HK-2 (cell line): ENCODE data around the gene SMPD1.
A peak's percentile ranks its signal among the peaks of the same experiment; 100 is the strongest.

Experiments used
- DNase-seq: peaks from one replicate; pipeline ENCODE4 v3.0.0-alpha.2; 2018; ENCODE audit not compliant: unreplicated experiment

Gene SMPD1

DNA sequence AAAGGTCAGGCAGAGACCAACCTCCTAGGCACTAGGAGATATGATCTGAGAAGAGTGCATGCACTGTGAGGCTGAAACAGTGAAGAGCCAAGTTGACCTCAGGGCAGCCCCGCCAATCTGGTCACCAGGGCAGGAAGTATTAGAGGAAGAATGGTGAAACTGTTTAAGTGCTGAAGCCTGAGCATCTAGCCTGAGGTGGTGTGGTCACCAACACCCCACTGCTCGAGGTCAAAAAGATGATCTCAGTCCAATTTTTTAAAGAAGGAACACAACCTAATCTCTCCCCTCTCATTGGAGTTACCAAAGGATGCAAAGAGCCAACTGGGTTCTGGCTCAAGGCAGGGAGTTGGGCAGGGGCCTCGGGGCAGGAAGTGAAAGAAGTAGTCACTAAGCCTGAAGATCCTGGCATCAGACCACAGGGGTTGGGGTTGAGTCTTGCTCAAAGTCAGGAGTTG is 24.6 kb downstream of the SMPD1 start:
- DNase-seq = no peak

DNA sequence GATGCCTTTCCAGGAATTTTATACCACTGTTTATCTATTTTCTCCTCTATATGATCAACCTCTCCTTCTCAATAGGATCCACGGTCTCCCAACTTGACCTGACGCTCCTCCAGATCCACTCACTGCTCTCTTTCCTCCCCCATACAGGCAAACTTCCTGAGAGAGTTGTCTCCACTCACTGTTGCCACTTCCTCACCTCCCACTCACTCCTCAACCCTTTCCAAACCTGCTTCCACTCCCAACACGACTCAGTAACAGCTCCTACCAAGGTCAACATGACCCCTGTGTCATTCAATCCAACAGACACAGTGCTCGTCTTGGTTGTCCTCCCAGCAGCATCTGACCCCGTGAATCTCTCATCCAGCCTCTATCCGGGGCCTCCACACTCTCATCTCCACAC is 25.5 kb downstream of the SMPD1 start:
- DNase-seq = no peak

DNA sequence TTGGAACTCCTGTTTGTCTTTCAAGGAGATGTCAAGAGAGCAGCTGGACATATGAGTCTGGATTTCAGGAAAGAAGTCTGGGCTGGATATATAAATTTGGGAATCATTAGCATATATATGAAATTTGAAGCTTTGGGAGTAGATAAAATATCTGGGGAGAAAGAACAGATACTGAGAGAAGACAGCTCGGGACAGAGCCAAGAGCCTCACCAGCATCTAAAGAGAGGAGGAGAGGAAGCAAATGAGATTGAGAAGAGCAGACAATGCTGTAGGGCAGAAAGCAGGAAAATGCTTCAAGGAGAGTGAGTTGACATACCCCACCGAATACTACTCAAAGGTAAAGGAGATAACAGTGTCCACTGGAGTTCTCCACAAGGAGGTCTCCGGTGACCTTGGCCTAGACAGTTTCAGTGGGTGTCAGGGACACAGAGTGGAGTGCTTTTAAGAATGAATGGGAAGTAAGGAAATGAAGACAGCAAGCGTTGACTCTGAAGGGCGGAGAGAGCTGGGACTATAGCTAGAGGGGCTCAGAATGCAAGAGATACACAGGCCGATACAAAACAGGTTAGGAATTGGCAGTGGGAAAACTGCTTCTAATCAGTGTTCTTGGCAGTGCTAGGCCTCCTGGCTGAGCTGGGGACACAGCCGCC is 27.8 kb downstream of the SMPD1 start:
- DNase-seq = no peak

DNA sequence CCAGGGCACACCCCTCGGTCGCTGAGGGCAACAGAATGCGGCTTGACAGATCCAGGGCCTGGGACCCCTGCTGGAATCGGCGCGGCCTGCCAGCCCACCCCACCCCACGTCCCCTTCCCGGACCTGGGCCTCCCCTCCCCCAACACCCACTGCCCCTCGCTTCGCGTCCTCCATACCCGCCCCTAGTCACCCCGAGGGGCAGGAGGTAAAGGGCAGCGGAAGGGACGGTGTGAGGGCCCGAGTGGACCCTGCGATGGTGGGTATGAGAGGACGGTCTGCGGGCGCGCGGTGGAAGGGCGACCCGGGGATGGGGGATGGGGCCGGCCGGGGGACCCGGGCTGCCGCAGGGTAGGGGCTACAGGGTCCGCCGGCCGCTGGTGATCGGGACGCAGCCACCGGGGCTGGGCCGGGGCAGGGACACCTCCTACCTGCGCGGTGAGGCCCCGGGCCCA is 28.3 kb downstream of the SMPD1 start:
- no peak for DNase-seq

GRCh38 chr11:6419009-6419631 is 28.8 kb downstream of the SMPD1 start, which contains the start of gene APBB1:
Gene APBB1 (minus strand): TSS chr11:6419094. CDS start chr11:6411347, 7,747 bp downstream.
- DNase-seq = peak; percentile 7

- no peak for DNase-seq
Measured at GRCh38 chr11:6420677-6421076, 30.4 kb downstream of the SMPD1 start.

GRCh38 chr11:6427516-6427915 is 37.2 kb downstream of the SMPD1 start:
- DNase-seq = no peak

DNA sequence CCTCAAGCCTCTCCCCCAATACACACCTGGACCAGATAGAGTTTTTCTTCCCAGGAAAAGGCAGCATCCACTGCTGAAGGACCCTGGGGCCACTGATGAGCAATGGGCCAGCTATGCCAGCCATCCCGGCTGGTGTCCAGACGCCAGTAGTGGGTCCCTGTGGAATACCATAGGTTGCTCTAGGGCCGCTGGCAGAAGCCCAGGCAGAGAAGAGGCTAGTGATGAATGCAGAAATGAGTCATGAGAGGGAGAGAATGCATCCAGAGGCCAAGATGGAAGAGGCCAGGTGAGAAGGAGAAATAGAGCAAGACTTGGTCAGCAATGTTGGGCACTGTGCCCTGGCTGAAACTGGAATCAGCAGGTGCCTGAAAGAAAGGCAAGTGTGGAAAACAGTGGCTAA is 41.6 kb downstream of the SMPD1 start:
- DNase-seq = peak; percentile 61

GRCh38 chr11:6433998-6434660 is 43.9 kb downstream of the SMPD1 start:
- DNase-seq = no peak

- no peak for DNase-seq
Measured at GRCh38 chr11:6437423-6437822, 47.1 kb downstream of the SMPD1 start.

DNA sequence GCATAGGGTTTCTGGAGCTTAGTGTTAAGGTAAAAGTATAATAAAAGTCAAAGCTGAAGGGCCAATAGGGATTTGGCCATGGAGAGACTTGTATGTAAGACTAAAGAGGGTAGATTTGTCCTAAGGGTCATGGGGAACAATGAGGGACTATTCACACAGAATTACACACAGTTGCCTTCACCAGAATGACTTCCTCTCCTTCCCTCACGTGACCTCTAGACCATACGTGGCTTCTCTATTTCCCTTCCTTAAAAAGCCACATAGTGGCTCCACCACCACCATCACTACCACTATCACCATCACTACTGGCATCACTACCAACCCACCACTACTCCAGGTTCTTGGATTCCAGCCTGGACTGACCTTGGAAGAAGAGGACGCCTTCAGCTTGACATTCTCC is 47.7 kb downstream of the SMPD1 start:
- DNase-seq = no peak

GRCh38 chr11:6438979-6439571 is 48.8 kb downstream of the SMPD1 start:
- DNase-seq = peak; percentile 17

DNA sequence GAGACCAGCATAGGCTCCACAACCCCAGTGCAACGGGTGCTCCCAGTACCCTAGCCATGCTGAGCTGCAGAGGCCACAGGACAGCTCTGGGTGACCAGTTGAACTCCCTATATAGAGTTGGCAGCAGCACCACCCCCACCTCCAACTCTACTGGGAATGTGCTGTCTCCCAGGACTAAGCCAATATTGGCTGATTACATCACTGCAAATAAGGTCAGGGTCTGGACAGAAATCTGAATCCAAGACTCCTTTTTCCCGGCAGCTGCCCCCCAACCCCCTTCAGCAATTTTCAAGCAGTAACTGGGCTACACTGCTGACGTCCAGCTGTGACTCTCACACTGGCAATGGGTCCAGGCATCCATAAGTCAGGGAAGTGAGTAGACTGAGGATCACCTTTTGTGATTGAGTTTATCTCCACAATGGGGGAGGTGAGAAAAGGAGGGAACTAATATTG is 50.7 kb downstream of the SMPD1 start, which contains the start of gene HPX:
HPX (minus strand) TSS at position 82 of the 453 bp plus-strand sequence; CDS start at position 58, 24 bp downstream.
- no peak for DNase-seq

DNA sequence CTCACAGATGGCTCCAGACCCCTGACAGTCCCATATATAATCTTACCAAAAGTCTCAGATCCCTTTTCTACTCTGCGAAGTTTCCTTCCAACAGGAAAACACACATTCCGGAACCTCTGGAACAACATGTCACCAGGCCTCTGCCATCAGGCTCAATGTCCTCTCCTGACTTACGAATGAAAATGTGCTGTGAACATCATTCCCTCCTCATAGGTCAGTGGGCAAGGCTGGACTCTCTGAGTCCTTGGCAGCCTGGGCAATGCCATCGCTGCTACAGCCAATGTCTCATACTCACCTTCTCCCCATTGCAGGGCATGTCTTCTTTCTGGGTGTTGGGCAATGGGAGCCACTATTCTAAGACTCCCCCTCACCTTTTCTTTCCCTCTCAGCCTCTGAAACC is 52.2 kb downstream of the SMPD1 start:
- no peak for DNase-seq

DNA sequence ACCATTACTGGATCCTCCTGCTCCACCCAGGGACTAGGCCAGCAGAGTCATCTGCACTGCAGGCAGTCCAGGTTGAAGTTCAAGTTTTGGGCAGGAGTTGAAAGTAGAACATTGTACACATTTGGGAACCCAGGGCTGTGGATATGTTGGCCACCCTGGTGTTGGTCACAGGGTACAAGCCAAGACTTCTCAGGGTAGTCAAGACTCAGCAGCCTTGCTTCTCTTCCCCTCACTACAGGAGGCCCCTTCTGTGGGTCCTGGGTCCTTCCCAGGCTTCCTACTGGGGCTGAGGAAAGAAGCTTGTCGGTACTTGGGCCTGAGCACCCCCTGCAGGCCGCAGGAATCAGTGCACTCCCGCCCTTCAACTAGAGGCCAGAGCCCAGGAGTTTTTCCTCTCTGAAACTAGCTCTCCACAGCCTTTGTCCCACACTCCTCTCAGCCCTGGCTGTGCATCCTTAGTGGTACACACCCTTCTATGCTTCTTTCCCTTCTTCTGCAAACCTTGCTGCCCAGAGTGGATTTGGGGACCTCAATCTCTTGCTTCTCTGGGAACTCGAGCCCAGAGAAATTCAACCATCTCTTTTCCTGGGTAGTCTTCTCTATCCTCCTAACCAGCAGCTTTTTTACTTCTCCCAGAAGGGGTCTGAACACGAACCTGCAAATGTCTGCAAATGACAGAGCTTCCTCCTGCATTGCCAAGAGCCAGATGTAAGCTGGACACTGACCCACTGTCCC is 53.2 kb downstream of the SMPD1 start:
- DNase-seq = peak; percentile 20
